HG03025 (cell line): ENCODE measurements around the gene ARCN1.
"Not testable (repeated sequence)": the region's sequence is repeated elsewhere in the genome, so short reads cannot be mapped to it uniquely, and the experiment has no call there.

ENCODE experiments used
- ATAC-seq: cut with Tn5 transposase; IDR thresholded peaks from one replicate; pipeline ENCODE4 v1.9.1; 2021; ENCODE audit warnings: mild to moderate bottlenecking, moderate library complexity; ENCODE audit not compliant: unreplicated experiment, low FRiP score

Gene ARCN1

GRCh38 chr11:118604566-118604965 is 32.4 kb downstream of the ARCN1 start:
- no peak for ATAC-seq

- no peak for ATAC-seq
Measured at GRCh38 chr11:118605116-118605867, 33.1 kb downstream of the ARCN1 start.

- no peak for ATAC-seq
Measured at GRCh38 chr11:118606157-118606843, 34.1 kb downstream of the ARCN1 start.

- no peak for ATAC-seq
Measured at GRCh38 chr11:118606844-118607228, 34.6 kb downstream of the ARCN1 start.

- ATAC-seq = no peak
Measured at GRCh38 chr11:118607401-118608359, 35.5 kb downstream of the ARCN1 start, which contains the start of gene PHLDB1. TSS of gene PHLDB1 (plus strand) at chr11:118607615. CDS start at chr11:118613837, 6,222 bp downstream.

- no peak for ATAC-seq
Measured at GRCh38 chr11:118608360-118609227, 36.4 kb downstream of the ARCN1 start.

GRCh38 chr11:118609380-118610224 is 37.4 kb downstream of the ARCN1 start:
- ATAC-seq = no peak

- ATAC-seq = no peak
Measured at GRCh38 chr11:118610225-118610772, 38.1 kb downstream of the ARCN1 start.

GRCh38 chr11:118610773-118611432 is 38.7 kb downstream of the ARCN1 start:
- no peak for ATAC-seq

GRCh38 chr11:118611433-118611795 is 39.2 kb downstream of the ARCN1 start:
- ATAC-seq = not testable (repeated sequence)

- ATAC-seq = no peak
Measured at GRCh38 chr11:118612378-118612777, 40.2 kb downstream of the ARCN1 start.

- ATAC-seq = no peak
Measured at GRCh38 chr11:118614511-118614910, 42.3 kb downstream of the ARCN1 start.

GRCh38 chr11:118615282-118615975 is 43.2 kb downstream of the ARCN1 start:
- no peak for ATAC-seq

- no peak for ATAC-seq
Measured at GRCh38 chr11:118615976-118616371, 43.8 kb downstream of the ARCN1 start.

GRCh38 chr11:118618115-118618990 is 46.1 kb downstream of the ARCN1 start:
- no peak for ATAC-seq

GRCh38 chr11:118618991-118619375 is 46.8 kb downstream of the ARCN1 start:
- no peak for ATAC-seq
